ENCODE data around the gene KRTAP10-7. TPM values are rescaled to one million over a fixed set of nuclear protein-coding genes. Genes with fewer than 3 reads are reported as not detected.
"Not testable (repeated sequence)": the region's sequence is repeated elsewhere in the genome, so short reads cannot be mapped to it uniquely, and the experiment has no call there.

KRTAP10-7 gene
- total RNA-seq, 1 donor from 2014 or later = not detected

DNA sequence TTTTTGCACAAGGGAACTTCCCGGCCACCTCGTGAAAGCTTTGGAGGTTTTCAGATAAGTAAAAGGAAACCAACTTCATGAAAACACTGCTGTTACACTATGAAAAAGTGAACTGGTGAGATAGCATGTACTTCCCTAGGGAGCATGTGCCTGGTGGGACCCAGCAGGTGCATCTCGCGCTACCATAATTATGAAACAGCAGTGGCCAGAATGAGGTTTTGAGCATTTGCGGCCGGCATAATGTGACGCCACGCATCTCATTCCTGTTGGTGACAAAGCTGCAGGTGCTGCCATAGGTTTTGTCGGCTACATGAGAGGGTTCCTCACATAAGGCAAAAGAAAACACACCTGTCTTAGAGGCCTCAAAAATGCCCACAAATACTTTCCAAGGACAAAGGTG, 43.5 kb upstream of the KRTAP10-7 start:
- H3K27me3 ChIP-seq = no peaks in the 10 kb centered on the region
- Mint-ChIP-seq H3K9me3 (peaks cover 3% of the 10 kb centered on the region), H3K27me3 (ENCODE audit: insufficient read depth, low read depth) (peaks cover 7% of the 10 kb centered on the region), H3K36me3 (no peaks in the 10 kb centered on the region), H3K27ac (peak overlapping the region; percentile 21), H3K4me3 (no peak overlapping the region), H3K4me1 (peaks cover 17% of the 10 kb centered on the region)
- no peaks in the 10 kb centered on the region for H3K36me3 ChIP-seq
- no peak overlapping the region for H3K4me2 ChIP-seq
- H3K79me2 ChIP-seq (ENCODE audit: low read depth) = no peaks in the 10 kb centered on the region
- no peak overlapping the region for H3K4me3 ChIP-seq
- no peaks in the 10 kb centered on the region for H3K9me3 ChIP-seq (ENCODE audit: low read depth)
- no peak overlapping the region for H3K27ac ChIP-seq
- H3K4me1 ChIP-seq = no peaks in the 10 kb centered on the region
- no peaks in the 10 kb centered on the region for H3F3A ChIP-seq (ENCODE audit: low read depth)
- H3K9ac ChIP-seq = no peak overlapping the region
- no peaks in the 10 kb centered on the region for H4K20me1 ChIP-seq (ENCODE audit: low read depth)
- DNase-seq (ENCODE audit: low spot score) = no peak
- TF ChIP-seq EZH2phosphoT487 (IDR thresholded peaks at IDR 0.05) (no peak), CTCF (IDR thresholded peaks at IDR 0.05) (no peak), EZH2 (IDR thresholded peaks at IDR 0.05) (no peak)
- no peak overlapping the region for H2AFZ ChIP-seq (replicated peaks)

DNA sequence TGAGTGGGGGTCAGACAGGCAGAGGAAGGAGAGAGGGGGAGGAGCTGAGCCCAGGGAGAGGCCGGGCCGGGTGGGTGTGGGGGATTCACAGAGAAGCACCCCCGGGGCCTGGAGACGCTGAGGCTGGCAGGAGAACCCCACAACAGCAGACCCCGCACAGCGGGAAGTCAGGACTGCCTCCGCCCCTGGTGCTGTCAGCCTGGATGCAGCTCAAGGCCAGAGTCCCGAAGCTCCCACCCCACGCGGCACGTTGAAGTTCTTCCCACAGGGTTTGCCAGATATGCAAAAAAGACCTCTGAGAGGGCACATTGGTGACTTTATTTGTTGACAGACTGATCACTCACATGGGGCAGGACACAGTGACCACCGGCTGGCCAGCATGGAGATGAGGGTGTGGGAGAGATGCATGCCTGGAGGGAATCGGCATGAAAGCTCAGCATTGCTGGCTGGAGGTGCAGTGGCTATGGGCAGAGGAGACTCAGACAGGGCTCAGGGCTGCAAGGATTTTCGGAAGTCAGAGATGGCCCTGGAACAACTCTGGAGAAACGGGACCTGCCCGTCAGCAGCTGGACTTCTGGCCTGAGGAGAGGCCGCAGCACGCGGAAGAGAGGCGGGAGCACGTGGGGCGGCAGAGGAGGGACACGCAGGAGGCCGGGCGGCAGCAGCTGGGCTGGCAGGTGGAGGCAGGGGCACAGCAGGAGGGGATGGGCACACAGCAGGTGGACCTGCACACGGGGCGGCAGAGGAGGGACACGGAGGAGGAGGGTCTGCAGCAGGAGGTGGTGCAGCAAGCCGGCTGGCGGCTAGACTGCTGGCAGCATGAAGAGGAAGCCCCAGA, 42.7 kb upstream of the KRTAP10-7 start:
- no peak overlapping the region for H3K4me2 ChIP-seq
- DNase-seq (ENCODE audit: low spot score) = no peak
- TF ChIP-seq EZH2 (IDR thresholded peaks at IDR 0.05) = no peak
- TF ChIP-seq CTCF (IDR thresholded peaks at IDR 0.05) = no peak
- no peak for TF ChIP-seq EZH2phosphoT487 (IDR thresholded peaks at IDR 0.05)
- H3K27me3 Mint-ChIP-seq (ENCODE audit: insufficient read depth, low read depth) = peaks cover 7% of the 10 kb centered on the region
- peaks cover 4% of the 10 kb centered on the region for H3K9me3 Mint-ChIP-seq
- H3K79me2 ChIP-seq (ENCODE audit: low read depth) = no peaks in the 10 kb centered on the region
- H3K9me3 ChIP-seq (ENCODE audit: low read depth) = no peaks in the 10 kb centered on the region
- H3K27ac Mint-ChIP-seq = no peak overlapping the region
- no peaks in the 10 kb centered on the region for H4K20me1 ChIP-seq (ENCODE audit: low read depth)
- H2AFZ ChIP-seq (replicated peaks) = no peak overlapping the region
- H3K36me3 ChIP-seq = no peaks in the 10 kb centered on the region
- no peaks in the 10 kb centered on the region for H3F3A ChIP-seq (ENCODE audit: low read depth)
- no peaks in the 10 kb centered on the region for H3K36me3 Mint-ChIP-seq
- H3K4me1 Mint-ChIP-seq = peaks cover 13% of the 10 kb centered on the region
- H3K9ac ChIP-seq = no peak overlapping the region
- H3K4me1 ChIP-seq = no peaks in the 10 kb centered on the region
- H3K27ac ChIP-seq = no peak overlapping the region
- no peak overlapping the region for H3K4me3 ChIP-seq
- no peaks in the 10 kb centered on the region for H3K27me3 ChIP-seq
- H3K4me3 Mint-ChIP-seq = no peak overlapping the region

GRCh38 chr21:44558329-44558675, 42.1 kb upstream of the KRTAP10-7 start:
- peaks cover 11% of the 10 kb centered on the region for H3K4me1 Mint-ChIP-seq
- not testable (repeated sequence) for H2AFZ ChIP-seq (replicated peaks); H3K27me3 Mint-ChIP-seq (ENCODE audit: insufficient read depth, low read depth); H3F3A ChIP-seq (ENCODE audit: low read depth); H3K9me3 Mint-ChIP-seq; H3K4me1 ChIP-seq; H3K27ac Mint-ChIP-seq; H3K9me3 ChIP-seq (ENCODE audit: low read depth); H4K20me1 ChIP-seq (ENCODE audit: low read depth); H3K79me2 ChIP-seq (ENCODE audit: low read depth); H3K4me2 ChIP-seq; H3K4me3 Mint-ChIP-seq; H3K36me3 Mint-ChIP-seq; H3K27ac ChIP-seq; H3K4me3 ChIP-seq; H3K27me3 ChIP-seq; H3K9ac ChIP-seq; DNase-seq (ENCODE audit: low spot score); H3K36me3 ChIP-seq

GRCh38 chr21:44558695-44559094, 41.7 kb upstream of the KRTAP10-7 start, which contains the start of gene KRTAP10-3:
TSS of gene KRTAP10-3 (minus strand) at chr21:44558795. CDS start at chr21:44558715, 80 bp downstream.
- H3K36me3 Mint-ChIP-seq = no peaks in the 10 kb centered on the region
- H3K27me3 Mint-ChIP-seq (ENCODE audit: insufficient read depth, low read depth) = peaks cover 7% of the 10 kb centered on the region
- no peaks in the 10 kb centered on the region for H3K4me1 ChIP-seq
- no peak within 1 kb of the TSS for H2AFZ ChIP-seq (replicated peaks)
- H3K4me3 ChIP-seq = no peak within 1 kb of the TSS
- no peak within 1 kb of the TSS for H3K4me3 Mint-ChIP-seq
- H3K9me3 Mint-ChIP-seq = peaks cover 4% of the 10 kb centered on the region
- H3K4me1 Mint-ChIP-seq = peaks cover 11% of the 10 kb centered on the region
- no peaks in the 10 kb centered on the region for H3K36me3 ChIP-seq
- H3K4me2 ChIP-seq = no peak within 1 kb of the TSS
- H3K27ac ChIP-seq = no peak within 1 kb of the TSS
- no peak for DNase-seq (ENCODE audit: low spot score)
- H3K9me3 ChIP-seq (ENCODE audit: low read depth) = no peaks in the 10 kb centered on the region
- H3K27me3 ChIP-seq = no peaks in the 10 kb centered on the region
- H3K27ac Mint-ChIP-seq = no peak within 1 kb of the TSS
- H3K9ac ChIP-seq = no peak within 1 kb of the TSS
- H3K79me2 ChIP-seq (ENCODE audit: low read depth) = no peaks in the 10 kb centered on the region
- H4K20me1 ChIP-seq (ENCODE audit: low read depth) = no peaks in the 10 kb centered on the region
- no peak for TF ChIP-seq EZH2phosphoT487 (IDR thresholded peaks at IDR 0.05)
- no peaks in the 10 kb centered on the region for H3F3A ChIP-seq (ENCODE audit: low read depth)
